GM18499 (cell line): ENCODE measurements around the gene BNC1.
"Not testable (repeated sequence)": the region's sequence is repeated elsewhere in the genome, so short reads cannot be mapped to it uniquely, and the experiment has no call there.

Experiments used
- ATAC-seq: cut with Tn5 transposase; IDR thresholded peaks from one replicate; pipeline ENCODE4 v1.9.1; 2021; ENCODE audit warnings: moderate number of reproducible peaks; ENCODE audit not compliant: insufficient read depth, unreplicated experiment

BNC1 gene

GRCh38 chr15:83295417-83295816 is 11.0 kb upstream of the BNC1 start:
- no peak for ATAC-seq

GRCh38 chr15:83293201-83293600 is 8.7 kb upstream of the BNC1 start:
- ATAC-seq = no peak

GRCh38 chr15:83292317-83292716 is 7.9 kb upstream of the BNC1 start:
- ATAC-seq = no peak

GRCh38 chr15:83290236-83290635 is 5.8 kb upstream of the BNC1 start:
- ATAC-seq = no peak

- no peak for ATAC-seq
Observed at GRCh38 chr15:83289160-83289559, 4.7 kb upstream of the BNC1 start.

- no peak for ATAC-seq
Observed at GRCh38 chr15:83288381-83288801, 3.9 kb upstream of the BNC1 start.

GRCh38 chr15:83287541-83288027 is 3.1 kb upstream of the BNC1 start:
- ATAC-seq = no peak

GRCh38 chr15:83285979-83286553 is 1.6 kb upstream of the BNC1 start:
- no peak for ATAC-seq

GRCh38 chr15:83285284-83285978 is 967 bp upstream of the BNC1 start:
- ATAC-seq = no peak

- no peak for ATAC-seq
Observed at GRCh38 chr15:83283813-83284558, 478 bp downstream of the BNC1 start.

GRCh38 chr15:83283138-83283812 is 1.2 kb downstream of the BNC1 start:
- ATAC-seq = no peak

GRCh38 chr15:83282776-83283137 is 1.7 kb downstream of the BNC1 start:
- ATAC-seq = no peak

- no peak for ATAC-seq
Observed at GRCh38 chr15:83282141-83282540, 2.3 kb downstream of the BNC1 start.

GRCh38 chr15:83278191-83278590 is 6.3 kb downstream of the BNC1 start:
- no peak for ATAC-seq

GRCh38 chr15:83276661-83277060 is 7.8 kb downstream of the BNC1 start:
- no peak for ATAC-seq

- ATAC-seq = no peak
Observed at GRCh38 chr15:83275412-83275811, 9.1 kb downstream of the BNC1 start.

- ATAC-seq = no peak
Observed at GRCh38 chr15:83270176-83270575, 14.3 kb downstream of the BNC1 start.

GRCh38 chr15:83268147-83268546 is 16.3 kb downstream of the BNC1 start:
- no peak for ATAC-seq

- ATAC-seq = no peak
Observed at GRCh38 chr15:83262594-83263315, 21.7 kb downstream of the BNC1 start.

- not testable (repeated sequence) for ATAC-seq
Observed at GRCh38 chr15:83262181-83262580, 22.3 kb downstream of the BNC1 start.
